HG03135 (cell line): ENCODE measurements around the gene HEMK1.

ENCODE experiments used
- ATAC-seq: cut with Tn5 transposase; IDR thresholded peaks from one replicate; pipeline ENCODE4 v1.9.1; 2021; ENCODE audit warnings: mild to moderate bottlenecking, moderate library complexity; ENCODE audit not compliant: unreplicated experiment

Gene HEMK1

DNA sequence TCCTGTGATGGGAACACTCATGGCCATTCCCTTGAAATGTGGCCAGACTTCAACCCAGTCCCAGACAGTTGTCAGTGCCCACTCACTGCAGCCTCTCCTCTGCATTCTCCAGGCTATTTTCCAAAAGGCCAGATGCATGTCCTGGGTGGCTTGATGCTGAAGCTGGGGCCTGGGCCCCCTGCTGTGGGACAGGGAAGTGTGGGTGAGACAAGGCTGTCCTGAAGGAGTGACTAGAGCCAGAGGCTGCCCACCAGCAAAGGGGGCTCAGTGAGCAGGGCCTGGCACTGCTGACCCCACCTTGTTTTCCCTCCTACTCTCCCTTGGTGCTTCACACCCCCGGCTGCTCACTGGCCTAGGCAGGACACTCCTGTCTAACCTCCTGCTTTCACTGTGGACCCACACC, 30.4 kb downstream of the HEMK1 start:
- ATAC-seq = no peak

DNA sequence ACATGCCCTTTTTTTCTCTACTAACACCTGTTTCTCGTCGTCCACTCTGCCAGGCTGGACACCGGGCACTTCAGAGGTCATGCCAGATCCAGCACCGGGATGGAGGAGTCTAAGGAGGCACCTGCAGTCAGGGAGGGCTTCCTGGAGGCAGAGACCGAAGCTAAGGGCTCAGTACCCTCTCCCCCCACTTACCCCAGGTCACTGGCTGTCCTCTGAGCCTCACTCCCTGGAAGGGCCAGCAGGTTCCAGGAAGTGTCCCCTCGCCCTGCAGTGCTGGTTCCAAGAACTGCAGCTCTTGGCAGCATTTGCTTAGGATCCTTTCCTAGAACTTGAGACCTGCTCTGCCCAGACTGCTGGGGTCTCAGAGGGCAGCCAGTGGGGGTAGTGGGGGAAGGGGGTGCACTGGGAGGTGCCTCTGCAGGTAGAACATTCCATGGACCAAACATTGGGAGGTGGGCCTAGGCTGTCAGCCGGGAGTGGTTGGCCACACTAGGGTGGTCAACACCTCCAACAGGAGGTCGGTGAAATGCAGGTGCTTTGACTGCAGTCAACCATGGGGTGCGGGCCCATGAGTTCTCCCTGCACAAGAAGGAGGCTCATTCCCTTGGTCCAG, 30.9 kb downstream of the HEMK1 start:
- no peak for ATAC-seq

DNA sequence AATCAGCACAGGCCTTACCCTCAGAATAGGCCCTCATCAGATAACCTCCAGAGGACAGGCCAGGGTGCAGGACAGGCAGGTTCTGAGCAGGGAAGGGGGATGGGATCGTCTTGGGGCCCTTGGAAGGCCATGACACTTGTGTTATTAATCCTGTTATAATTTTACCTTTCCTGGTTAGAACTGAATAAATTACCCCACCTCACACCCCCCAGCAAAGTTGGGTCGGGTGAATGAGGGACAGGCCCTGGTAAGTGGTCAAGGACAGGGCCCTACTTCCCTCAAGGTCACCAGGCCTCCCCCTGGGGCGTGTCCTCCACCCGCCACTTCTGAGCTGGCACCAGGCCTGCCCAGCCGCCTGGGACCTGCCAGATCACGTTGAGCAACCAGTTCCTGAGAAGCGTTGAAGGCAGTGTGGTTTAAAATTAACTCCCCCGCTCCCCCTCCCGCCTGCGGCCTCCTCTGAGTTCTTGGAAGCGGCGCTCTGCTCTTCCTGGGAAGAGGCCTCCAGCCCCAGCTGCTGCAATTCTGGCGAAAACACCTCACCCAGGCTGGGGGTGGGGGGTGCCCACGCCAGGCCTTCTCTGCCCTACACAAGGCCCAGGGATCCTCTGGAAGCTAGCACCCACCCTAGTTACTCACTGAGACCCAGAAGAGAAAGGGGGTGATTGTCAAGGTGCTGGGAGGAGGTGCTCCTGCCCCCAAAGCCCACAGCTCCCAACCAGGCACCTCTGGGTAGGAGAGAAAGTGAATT, 31.7 kb downstream of the HEMK1 start:
- ATAC-seq = peak; percentile 72

DNA sequence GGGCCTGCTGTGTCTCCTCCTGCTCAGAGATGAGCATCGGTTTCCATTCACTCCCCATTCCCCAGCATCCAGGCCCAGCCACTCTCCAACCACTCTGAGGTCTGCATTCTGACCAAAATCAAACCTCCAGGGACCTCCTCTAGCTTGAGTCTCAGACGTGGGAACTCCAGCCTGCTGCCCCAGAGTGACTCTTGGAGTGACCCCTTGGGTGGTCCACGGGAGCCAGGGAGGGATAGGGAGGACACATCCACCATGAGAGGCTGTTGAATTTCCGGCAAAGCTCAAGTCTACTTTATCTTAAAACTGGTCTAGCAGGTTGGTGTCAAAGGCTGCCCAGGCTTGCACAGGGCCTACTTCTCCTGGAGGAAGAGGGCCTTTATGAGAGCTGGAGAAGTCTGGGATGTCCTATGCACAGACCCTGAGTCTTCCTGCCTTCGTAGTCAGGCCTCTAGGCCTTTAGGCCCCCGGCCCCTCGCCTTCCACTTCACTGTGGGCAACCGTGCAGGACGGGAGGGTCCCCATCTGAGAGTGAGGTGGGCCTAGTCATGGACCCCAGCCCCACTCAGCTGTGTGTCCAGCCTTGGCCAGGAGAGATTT, 33.4 kb downstream of the HEMK1 start:
- ATAC-seq = no peak

DNA sequence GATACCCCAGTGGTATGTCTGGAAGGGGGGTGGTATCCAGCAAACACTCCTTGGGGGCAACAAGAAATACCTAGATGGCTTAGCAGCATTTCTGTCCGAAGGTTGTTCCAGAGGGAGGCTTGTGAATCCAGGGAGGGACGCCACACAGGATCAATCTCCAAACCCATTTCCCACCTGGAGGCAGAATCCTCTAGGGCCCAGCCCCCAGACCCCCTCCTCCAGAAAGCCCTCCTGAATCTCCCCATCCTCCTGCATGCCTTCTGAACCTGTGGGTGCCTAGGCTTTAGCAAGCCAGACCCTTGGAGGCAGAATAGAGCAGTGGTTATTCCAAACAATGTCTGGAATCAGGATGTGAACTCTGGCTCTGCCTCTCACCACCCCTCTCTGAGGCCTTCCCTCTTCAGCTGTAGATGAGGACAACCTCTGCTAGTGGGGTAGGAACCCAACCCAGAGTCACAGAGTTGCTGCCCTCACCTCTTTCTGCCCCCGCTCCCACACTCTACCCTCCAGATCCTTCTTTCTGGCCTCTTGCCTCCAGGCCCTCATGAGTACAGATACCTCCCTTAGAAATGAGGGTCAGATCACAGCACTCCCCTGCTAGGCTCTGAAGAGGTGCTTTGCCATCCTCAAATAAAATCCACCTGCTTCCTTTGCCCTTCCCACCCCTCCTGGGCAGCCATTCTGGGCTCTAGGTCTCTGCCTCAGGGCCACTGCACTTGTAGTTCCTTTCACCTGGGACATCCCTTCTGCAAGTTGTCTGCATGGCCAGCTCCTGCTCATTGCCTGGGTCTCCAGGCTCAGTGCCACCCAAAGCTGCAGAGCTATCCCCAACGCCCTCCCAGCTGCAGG, 34.2 kb downstream of the HEMK1 start:
- no peak for ATAC-seq

DNA sequence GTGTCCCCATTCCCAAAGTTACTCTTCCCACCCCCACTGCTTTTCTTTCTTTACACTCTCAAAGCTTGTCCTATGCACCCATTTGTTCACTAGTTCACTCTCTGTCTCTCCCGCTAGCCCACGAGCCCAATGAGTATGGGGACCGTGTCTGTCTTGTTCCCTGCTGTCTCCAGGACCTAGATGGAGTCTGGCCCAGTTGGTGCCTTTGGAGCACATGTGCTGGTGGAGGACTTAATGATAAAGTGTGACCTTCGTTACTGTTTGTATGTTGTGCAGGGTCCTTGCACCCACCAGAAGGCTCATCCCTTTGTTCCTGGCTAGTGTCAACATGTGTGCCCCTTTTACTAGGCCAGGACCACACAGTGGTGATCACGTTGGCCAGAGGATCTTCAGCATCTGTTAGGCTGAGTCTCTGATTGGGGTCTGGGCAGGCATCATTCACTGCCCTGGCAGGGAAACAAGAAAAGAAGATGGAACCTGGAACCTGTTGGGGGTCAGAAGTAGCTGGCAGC, 34.8 kb downstream of the HEMK1 start:
- no peak for ATAC-seq

DNA sequence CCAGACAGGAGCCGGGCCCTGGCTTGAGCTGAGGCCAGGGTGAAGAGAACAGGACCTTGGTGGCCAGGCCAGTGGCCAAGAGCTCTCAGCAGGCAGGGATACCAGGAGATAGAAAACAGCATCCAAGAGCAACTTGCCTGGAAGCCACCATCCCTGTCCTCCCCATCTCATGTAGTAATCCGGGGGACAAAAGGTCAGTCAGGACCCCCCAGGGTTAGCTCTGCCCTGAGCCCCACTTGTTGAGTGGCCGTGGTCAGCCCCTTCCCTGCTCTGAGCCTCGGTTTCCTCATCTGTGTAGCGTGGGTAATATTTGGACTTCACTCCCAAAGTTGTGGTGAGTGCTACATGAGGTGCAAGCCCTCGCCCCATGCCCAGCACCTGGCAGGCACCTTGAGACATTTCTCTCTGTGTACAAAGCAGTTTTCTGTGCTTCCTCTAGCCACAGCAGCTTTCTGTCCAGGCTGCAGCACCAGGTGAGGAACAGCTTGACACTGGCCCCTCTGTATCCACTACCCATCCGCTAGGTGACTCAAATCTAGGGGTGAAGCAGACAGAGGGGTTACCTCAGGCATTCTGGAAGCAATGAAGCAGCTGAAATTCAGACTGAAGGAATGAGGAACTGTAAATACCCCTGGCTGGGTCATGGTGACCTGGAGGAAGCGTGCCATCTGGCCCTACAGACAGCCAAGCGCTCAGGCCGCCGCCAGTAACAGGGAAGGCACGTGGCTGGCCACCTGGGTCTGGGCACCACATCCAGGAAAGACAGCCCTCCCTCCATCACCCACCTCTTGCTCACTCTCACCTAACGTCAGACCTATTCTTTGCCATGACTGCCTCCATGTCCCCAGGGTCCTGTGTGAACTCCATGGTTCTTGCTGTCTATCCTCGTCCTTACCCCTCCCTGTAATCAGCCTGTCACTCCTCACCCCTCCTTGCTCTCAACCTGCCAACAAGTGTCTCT, 35.6 kb downstream of the HEMK1 start:
- no peak for ATAC-seq

DNA sequence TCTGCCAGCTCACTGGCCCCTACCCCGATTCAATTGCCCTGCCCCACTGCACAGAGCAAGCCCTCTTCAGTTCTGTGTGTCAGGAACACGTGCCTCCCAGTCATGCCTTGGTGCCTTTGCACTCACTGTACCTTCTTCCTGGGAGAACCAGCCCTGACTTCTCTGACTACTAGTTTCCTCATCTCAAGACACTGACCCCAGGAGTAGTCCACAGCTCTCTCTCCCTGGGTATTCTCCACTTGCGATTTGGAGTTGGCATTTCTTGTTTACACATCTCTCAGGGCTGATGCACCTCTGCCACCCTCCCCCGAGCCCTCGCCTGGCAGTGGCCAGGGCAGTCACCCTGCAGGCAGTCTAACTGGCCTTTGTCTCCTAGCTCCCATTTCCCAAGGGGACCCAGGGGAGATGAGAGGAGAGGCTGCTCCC, 36.6 kb downstream of the HEMK1 start:
- ATAC-seq = no peak

DNA sequence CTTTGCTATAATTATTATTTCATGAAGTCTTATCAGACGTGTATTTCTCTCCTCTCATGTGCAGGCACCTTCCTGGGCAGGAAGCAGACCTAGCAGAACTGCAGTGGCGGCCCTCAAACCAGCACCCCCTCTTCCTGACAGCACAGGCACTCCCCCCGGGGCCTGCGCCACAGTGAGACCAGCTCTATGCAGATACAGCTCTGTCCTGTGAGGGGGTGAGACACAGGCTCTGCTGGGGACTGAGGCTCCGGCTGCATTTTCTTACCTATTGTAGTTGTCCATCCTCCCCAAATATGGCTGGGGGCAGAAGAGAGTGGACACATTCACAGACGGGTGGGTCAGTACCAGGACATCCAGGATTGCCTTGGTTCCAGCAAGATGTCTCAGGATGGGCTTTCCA, 37.3 kb downstream of the HEMK1 start:
- ATAC-seq = no peak

DNA sequence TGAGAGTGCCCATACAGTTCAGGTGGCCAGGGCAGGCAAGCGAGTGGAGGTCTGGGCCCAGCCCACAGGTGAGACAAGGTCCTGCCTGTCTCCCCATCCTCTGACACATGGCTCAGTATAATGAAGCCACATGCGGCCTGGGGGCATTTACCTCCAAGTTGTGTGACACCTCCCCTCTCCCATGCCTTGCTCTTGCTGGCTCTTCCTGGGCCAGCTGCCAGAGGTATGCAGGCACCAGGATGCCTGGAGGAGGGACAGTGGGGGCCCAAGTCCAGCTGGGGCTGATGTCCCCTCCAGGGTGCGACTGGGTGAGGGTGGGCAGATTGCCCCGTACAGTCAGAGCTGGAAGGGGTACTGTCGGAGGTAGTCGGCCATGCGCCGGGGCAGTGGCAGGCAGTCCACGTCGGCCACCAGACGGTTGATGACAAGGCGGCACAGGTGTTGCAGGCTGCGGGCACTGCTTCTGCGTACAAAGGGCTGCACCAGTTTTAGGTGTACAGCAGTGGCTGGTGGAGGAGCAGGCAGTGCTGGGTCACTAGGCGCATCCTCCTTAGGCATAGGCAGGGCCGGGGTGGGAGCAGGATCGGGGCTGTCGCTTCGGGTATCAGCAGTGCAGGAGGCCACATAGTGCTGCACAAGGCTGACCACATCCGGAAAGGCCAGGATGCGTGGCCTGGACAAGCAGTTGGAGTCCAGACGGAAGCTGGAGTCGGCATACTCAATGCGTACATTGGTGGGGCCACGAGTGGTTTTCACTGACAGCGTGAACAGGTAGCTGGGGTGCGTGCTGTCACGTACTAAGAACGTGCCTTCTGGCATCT, 38.2 kb downstream of the HEMK1 start:
- no peak for ATAC-seq

DNA sequence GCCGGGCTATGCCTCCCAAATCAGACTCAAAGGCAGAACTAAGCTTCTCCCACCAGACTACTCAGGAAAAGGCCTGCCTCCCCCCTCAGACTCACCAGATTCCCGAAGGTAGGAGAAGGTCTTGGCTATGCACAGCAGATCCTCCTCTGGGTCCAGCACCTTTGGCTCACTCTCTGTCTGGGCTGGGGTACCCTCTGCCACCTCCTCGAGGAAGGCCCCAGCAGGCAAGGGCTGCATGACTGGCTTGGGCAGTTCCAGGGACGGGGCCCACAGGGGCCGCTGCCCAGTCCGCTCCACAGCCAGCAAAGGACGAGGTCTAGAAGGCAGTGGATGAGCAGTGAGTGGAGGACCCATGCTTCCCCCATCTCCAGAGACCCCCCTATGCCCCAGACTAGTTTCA, 39.0 kb downstream of the HEMK1 start:
- ATAC-seq = no peak

DNA sequence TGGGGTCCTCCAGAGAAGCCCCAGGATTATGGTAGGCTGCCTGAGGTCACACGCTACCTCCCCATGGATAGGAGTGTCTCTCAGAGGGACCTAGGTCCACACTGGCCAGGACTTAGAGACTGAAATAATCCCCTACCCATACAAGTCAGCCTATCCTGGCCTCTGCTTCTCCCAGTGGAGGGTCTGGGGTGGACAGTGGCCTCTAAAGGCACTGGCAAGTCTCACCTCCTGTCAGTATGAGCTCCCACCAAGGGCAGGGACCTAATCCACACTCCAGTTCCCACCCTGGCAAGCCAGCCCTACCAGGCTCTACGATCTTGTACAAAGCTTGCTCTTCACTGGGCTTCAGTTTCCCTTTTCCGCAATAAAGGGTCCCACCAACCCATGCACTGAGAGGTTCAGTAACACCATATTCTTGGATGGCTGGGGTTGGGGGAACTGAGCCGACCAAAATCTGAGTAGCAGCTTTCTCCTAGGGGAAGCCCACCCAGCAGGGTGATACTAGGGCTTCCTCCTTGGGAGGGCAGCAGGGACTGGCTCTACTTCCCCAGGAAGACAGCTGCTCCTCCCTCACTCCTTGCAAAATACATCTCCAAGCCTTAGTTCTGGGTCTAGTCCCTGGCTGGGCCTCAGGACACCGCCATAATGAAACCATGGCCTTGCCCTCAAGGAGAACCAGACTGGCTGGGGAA, 39.9 kb downstream of the HEMK1 start:
- no peak for ATAC-seq

DNA sequence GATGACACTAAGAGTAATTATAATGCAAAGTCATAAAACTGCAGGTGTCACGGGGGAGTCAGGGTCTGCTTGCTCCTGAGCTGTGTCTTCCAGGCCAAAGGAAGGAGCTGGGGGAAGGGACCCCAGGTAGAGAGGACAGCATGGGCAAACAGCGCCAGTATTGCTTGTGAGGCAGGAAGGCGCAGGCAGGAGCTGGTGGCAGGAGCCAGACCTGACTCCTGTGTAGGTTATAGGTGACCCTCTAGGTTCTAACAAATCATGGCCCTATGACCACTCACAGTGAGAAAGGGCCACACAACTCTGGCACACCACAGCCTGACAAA, 40.4 kb downstream of the HEMK1 start:
- no peak for ATAC-seq

DNA sequence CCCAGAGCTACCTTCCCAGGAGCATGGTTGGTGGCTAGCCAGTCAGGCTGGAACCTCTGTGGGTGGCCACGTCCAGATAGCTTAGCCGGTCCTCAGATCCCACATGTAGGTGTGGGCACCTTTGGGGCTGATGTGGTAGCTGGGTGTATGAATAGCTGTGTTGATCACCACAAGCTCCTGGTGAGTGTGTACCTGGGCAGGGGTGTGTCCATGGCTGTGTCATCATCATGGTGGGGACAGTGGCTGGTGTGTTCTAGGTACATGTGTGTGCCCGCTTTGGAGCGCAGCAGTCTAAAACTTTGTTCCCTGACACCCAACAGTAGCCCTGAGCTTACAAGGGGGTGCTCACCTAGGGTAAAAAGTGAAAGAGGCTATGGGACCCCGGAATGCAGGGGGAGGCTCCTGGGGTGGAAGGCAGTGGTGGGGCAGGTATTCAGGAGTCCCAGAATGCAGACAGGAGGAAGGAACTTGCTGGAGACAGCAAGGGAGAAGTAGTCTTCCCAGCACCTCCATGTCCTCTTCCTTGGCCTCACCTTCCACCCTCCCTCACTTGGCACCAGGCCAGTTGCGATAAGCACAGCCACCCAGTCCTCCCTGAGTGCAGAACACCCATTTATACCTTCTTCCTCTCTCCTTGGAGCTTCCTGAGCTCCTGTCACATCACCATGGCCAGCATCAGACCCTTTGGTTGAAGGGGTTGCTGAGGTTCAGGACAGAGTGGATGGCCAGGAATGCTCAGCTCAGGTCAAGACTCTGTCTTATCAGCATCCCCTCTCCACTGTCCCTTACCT, 41.1 kb downstream of the HEMK1 start:
- no peak for ATAC-seq

DNA sequence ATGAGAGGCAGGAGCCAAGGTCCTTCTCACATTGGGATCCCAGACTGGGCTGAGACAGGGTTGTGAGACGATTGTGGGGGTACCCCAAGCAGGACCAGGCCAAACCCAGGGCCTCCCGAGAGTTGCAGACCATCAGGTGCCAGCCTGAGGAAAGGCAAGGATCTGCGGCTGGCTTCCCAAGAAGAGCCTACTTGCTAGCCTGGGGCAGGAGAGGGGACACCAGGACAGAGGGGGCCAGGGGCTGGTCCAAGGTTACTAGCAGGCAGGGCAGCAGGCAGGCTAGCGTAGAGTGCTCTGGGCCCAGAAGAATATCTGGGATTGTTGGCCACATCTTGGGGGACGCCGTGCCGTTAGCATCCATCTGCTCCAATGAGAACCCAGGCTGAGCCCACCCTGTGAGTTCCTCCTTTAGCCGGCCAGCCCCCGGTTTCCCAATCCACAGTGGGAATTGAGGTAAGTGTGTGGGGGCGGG, 41.7 kb downstream of the HEMK1 start:
- no peak for ATAC-seq

DNA sequence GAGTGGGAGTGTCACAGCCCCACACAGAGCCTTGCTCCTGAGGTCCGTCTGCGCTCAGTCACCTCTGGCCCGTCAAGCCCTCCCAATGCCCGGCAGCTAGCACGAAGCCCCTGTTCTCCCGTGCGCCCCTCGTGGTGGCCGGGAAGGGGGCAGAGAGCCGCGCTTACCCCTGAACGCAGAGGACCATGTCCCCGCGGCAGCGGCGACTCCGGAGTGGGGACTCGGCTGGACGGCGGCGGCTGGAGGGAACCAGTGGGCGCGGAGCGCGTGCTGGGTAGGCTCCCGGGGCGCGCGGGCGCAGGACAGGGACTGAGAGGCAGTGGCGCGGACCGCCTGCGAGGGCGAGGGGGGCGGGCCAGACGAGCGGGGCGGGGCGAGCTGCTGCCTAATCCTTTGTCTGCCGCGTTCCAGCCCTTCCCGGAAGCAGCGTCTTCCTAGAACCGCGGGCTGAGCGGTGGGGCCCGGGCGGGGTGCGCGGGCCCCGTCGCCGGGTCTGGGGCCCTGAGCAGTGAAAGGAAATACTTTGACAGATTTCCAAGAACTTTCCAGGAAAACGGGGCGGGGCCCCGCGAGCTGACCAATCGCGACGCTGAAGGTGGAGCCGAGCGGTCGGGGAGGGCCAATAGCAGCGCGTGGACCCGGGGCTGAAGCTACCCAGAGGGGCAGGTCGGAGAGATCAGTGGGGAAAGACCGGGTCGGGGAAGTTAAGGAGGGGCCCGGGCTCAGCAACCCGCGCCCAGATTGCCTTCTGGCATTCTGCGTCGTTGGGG, 42.3 kb downstream of the HEMK1 start, which contains the start of gene CISH:
TSS of gene CISH (minus strand) at position 311 of the 770 bp plus-strand sequence. CDS start at position 187, 124 bp downstream.
- ATAC-seq = peak; percentile 70
